HG02610 (cell line): Measurements from ENCODE around the gene FRMD4A.

Experiments
- ATAC-seq: cut with Tn5 transposase; IDR thresholded peaks from one replicate; pipeline ENCODE4 v1.9.1; 2021; ENCODE audit warnings: mild to moderate bottlenecking, moderate library complexity; ENCODE audit not compliant: unreplicated experiment

FRMD4A gene

GRCh38 chr10:13669901-13670300, 660.8 kb downstream of the FRMD4A start:
- no peak for ATAC-seq

GRCh38 chr10:13669182-13669855, 661.4 kb downstream of the FRMD4A start:
- no peak for ATAC-seq

- ATAC-seq, result no peak
Observed at GRCh38 chr10:13668126-13668525, 662.6 kb downstream of the FRMD4A start.

GRCh38 chr10:13665516-13666262, 665.0 kb downstream of the FRMD4A start:
- no peak for ATAC-seq

GRCh38 chr10:13661256-13661655, 669.5 kb downstream of the FRMD4A start:
- ATAC-seq, result no peak

GRCh38 chr10:13660551-13660920, 670.2 kb downstream of the FRMD4A start:
- no peak for ATAC-seq

- no peak for ATAC-seq
Observed at GRCh38 chr10:13659887-13660550, 670.7 kb downstream of the FRMD4A start.

GRCh38 chr10:13658871-13659685, 671.6 kb downstream of the FRMD4A start:
- no peak for ATAC-seq

GRCh38 chr10:13658264-13658663, 672.5 kb downstream of the FRMD4A start:
- no peak for ATAC-seq

GRCh38 chr10:13657101-13657680, 673.5 kb downstream of the FRMD4A start:
- ATAC-seq, result no peak

GRCh38 chr10:13656337-13657100, 674.2 kb downstream of the FRMD4A start:
- ATAC-seq, result no peak

- no peak for ATAC-seq
Observed at GRCh38 chr10:13654846-13655245, 675.9 kb downstream of the FRMD4A start.

- no peak for ATAC-seq
Observed at GRCh38 chr10:13654118-13654830, 676.5 kb downstream of the FRMD4A start.

GRCh38 chr10:13652860-13653259, 677.9 kb downstream of the FRMD4A start:
- ATAC-seq, result no peak

GRCh38 chr10:13651969-13652720, 678.6 kb downstream of the FRMD4A start:
- ATAC-seq, result no peak

GRCh38 chr10:13650961-13651360, 679.8 kb downstream of the FRMD4A start:
- no peak for ATAC-seq

- ATAC-seq, result no peak
Observed at GRCh38 chr10:13649844-13650520, 680.7 kb downstream of the FRMD4A start.

GRCh38 chr10:13648425-13648824, 682.3 kb downstream of the FRMD4A start:
- ATAC-seq, result no peak
